ENCODE results near the gene STAG3. TPM values are rescaled to one million over a fixed set of nuclear protein-coding genes. Genes with fewer than 3 reads are reported as not detected.

STAG3 gene
- polyA plus RNA-seq, 1 experiment, result 0.22 TPM

- peaks cover 23% of the 10 kb centered on the region for H3K27me3 ChIP-seq (ENCODE audit: control insufficient read depth, insufficient read depth, low read length)
- ChIA-PET POLR2A (no interaction called here), CTCF (no interaction called here)
- TF ChIP-seq CTCF (IDR thresholded peaks at IDR 0.05; ENCODE audit: low read depth, low read length), result no peak
- H3K9me3 ChIP-seq (ENCODE audit: control insufficient read depth, insufficient read depth, low read length), result no peaks in the 10 kb centered on the region
- DNase-seq (ENCODE audit: low read depth, low spot score), result no peak
- no peak overlapping the region for H3K27ac ChIP-seq (ENCODE audit: low read depth, low read length)
- no peak overlapping the region for H3K4me3 ChIP-seq (ENCODE audit: low read depth, low read length)
These were observed 20.5 kb downstream of the STAG3 start for GRCh38 chr7:100198266-100198665.

- Histone ChIP-seq H3K27me3 (ENCODE audit: control insufficient read depth, insufficient read depth, low read length) (peaks cover 31% of the 10 kb centered on the region), H3K9me3 (ENCODE audit: control insufficient read depth, insufficient read depth, low read length) (no peaks in the 10 kb centered on the region), H3K4me3 (ENCODE audit: low read depth, low read length) (no peak overlapping the region), H3K27ac (ENCODE audit: low read depth, low read length) (no peak overlapping the region)
- ChIA-PET CTCF (interaction anchor here (1.1 to 1.4 kb wide), 2 partner anchors 11 to 68 kb away, joined by 3 to 4 read pairs; no protein-coding TSS in a partner anchor), POLR2A (interaction anchor here (0.6 to 0.7 kb wide), 2 partner anchors 51 to 55 kb away, joined by 3 to 4 read pairs; no protein-coding TSS in a partner anchor)
- no peak for DNase-seq (ENCODE audit: low read depth, low spot score)
- no peak for TF ChIP-seq CTCF (IDR thresholded peaks at IDR 0.05; ENCODE audit: low read depth, low read length)
These were observed 23.0 kb downstream of the STAG3 start for GRCh38 chr7:100200693-100201092.

- Histone ChIP-seq H3K4me3 (ENCODE audit: low read depth, low read length) (no peak overlapping the region), H3K27ac (ENCODE audit: low read depth, low read length) (no peak overlapping the region), H3K27me3 (ENCODE audit: control insufficient read depth, insufficient read depth, low read length) (peaks cover 22% of the 10 kb centered on the region), H3K9me3 (ENCODE audit: control insufficient read depth, insufficient read depth, low read length) (no peaks in the 10 kb centered on the region)
- TF ChIP-seq CTCF (IDR thresholded peaks at IDR 0.05; ENCODE audit: low read depth, low read length), result no peak
- ChIA-PET CTCF (no interaction called here), POLR2A (no interaction called here)
- DNase-seq (ENCODE audit: low read depth, low spot score), result no peak
These were observed 26.7 kb downstream of the STAG3 start for GRCh38 chr7:100204454-100204853.

- Histone ChIP-seq H3K27ac (ENCODE audit: low read depth, low read length) (no peak overlapping the region), H3K27me3 (ENCODE audit: control insufficient read depth, insufficient read depth, low read length) (peaks cover 12% of the 10 kb centered on the region), H3K9me3 (ENCODE audit: control insufficient read depth, insufficient read depth, low read length) (no peaks in the 10 kb centered on the region), H3K4me3 (ENCODE audit: low read depth, low read length) (no peak overlapping the region)
- no peak for DNase-seq (ENCODE audit: low read depth, low spot score)
- ChIA-PET POLR2A (no interaction called here), CTCF (interaction anchor here (1.1 to 4.5 kb wide), 3 partner anchors 9 to 77 kb away, joined by 4 to 32 read pairs (median 22); no protein-coding TSS in a partner anchor)
- no peak for TF ChIP-seq CTCF (IDR thresholded peaks at IDR 0.05; ENCODE audit: low read depth, low read length)
These were observed 31.2 kb downstream of the STAG3 start for GRCh38 chr7:100208911-100209408.

GRCh38 chr7:100209493-100209892, 31.8 kb downstream of the STAG3 start:
- no peak for DNase-seq (ENCODE audit: low read depth, low spot score)
- Histone ChIP-seq H3K4me3 (ENCODE audit: low read depth, low read length) (no peak overlapping the region), H3K9me3 (ENCODE audit: control insufficient read depth, insufficient read depth, low read length) (no peaks in the 10 kb centered on the region), H3K27ac (ENCODE audit: low read depth, low read length) (no peak overlapping the region), H3K27me3 (ENCODE audit: control insufficient read depth, insufficient read depth, low read length) (peaks cover 10% of the 10 kb centered on the region)
- TF ChIP-seq CTCF (IDR thresholded peaks at IDR 0.05; ENCODE audit: low read depth, low read length), result no peak
- ChIA-PET POLR2A (no interaction called here), CTCF (interaction anchor here (2.9 to 4.5 kb wide), 2 partner anchors 20 to 77 kb away, joined by 22 to 32 read pairs; no protein-coding TSS in a partner anchor)

Measured in AG04450 (cell line).